Measurements from ENCODE around the gene CHCHD4.

The CHCHD4 gene

GRCh38 chr3:14150491-14151230 is 26.0 kb upstream of the CHCHD4 start:
- no peak for DNase-seq (ENCODE audit: low read depth)
- TF ChIP-seq CTCF (conservative IDR thresholded peaks at IDR 0.05; ENCODE audit: low read depth, low read length), result no peak
- H3K4me3 ChIP-seq (ENCODE audit: low read depth, low read length), result no peak overlapping the region

- no peak for TF ChIP-seq CTCF (conservative IDR thresholded peaks at IDR 0.05; ENCODE audit: low read depth, low read length)
- no peak for DNase-seq (ENCODE audit: low read depth)
- H3K4me3 ChIP-seq (ENCODE audit: low read depth, low read length), result no peak overlapping the region
Observed at GRCh38 chr3:14150078-14150477, 25.4 kb upstream of the CHCHD4 start.

GRCh38 chr3:14148041-14148985 is 23.6 kb upstream of the CHCHD4 start:
- DNase-seq (ENCODE audit: low read depth), result no peak
- H3K4me3 ChIP-seq (ENCODE audit: low read depth, low read length), result no peak overlapping the region
- TF ChIP-seq CTCF (conservative IDR thresholded peaks at IDR 0.05; ENCODE audit: low read depth, low read length), result peak; percentile 20

GRCh38 chr3:14147617-14148016 is 22.9 kb upstream of the CHCHD4 start:
- no peak for DNase-seq (ENCODE audit: low read depth)
- no peak overlapping the region for H3K4me3 ChIP-seq (ENCODE audit: low read depth, low read length)
- no peak for TF ChIP-seq CTCF (conservative IDR thresholded peaks at IDR 0.05; ENCODE audit: low read depth, low read length)

GRCh38 chr3:14147066-14147435 is 22.4 kb upstream of the CHCHD4 start:
- H3K4me3 ChIP-seq (ENCODE audit: low read depth, low read length), result no peak overlapping the region
- no peak for DNase-seq (ENCODE audit: low read depth)
- no peak for TF ChIP-seq CTCF (conservative IDR thresholded peaks at IDR 0.05; ENCODE audit: low read depth, low read length)

- no peak for TF ChIP-seq CTCF (conservative IDR thresholded peaks at IDR 0.05; ENCODE audit: low read depth, low read length)
- no peak overlapping the region for H3K4me3 ChIP-seq (ENCODE audit: low read depth, low read length)
- DNase-seq (ENCODE audit: low read depth), result no peak
Observed at GRCh38 chr3:14146381-14147065, 21.9 kb upstream of the CHCHD4 start.
